ENCODE results near the gene COL25A1. TPM values are rescaled to one million over a fixed set of nuclear protein-coding genes. Genes with fewer than 3 reads are reported as not detected.
"Not testable (repeated sequence)": the region's sequence is repeated elsewhere in the genome, so short reads cannot be mapped to it uniquely, and the experiment has no call there.

Gene COL25A1
- polyA plus RNA-seq, 3 donors, result 13.6 to 18.1 (median 14.4) TPM

DNA sequence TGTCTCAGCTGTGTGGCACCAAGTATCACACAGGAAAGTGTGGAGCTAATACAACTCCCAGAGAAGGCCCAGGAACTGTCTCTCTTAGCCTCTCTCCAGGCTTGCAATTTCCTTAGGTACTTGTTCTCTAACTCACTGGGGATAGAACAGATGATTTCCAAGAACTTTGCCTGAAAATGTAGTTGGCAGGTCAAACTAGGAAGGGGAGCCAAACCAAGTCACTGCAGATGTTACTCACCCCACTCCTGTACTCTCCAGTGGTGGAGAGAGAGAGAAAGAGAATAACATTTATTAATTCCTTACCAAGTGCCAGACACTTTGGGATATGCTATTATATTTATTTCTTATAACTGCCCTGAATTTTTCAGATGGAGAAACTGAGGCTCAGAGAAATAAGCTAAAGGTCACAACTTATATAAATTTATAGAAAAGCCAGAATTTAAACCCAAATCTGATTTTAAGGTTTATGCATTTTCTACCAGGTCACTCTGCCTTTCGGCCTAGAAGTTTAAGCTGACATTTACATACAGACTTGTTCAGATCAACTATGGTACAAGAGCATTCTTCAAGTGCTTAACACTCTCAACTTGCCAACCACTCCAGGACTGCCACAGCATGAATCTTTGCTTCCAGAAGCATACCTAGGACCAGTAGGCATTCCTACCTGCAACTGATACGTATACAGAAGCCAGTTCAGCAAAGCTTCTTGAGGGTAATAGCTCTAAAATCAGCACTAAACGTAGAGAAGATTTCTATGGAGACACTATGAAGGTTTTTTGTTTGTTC lies 291.0 kb downstream of the COL25A1 start:
- no peak for DNase-seq

DNA sequence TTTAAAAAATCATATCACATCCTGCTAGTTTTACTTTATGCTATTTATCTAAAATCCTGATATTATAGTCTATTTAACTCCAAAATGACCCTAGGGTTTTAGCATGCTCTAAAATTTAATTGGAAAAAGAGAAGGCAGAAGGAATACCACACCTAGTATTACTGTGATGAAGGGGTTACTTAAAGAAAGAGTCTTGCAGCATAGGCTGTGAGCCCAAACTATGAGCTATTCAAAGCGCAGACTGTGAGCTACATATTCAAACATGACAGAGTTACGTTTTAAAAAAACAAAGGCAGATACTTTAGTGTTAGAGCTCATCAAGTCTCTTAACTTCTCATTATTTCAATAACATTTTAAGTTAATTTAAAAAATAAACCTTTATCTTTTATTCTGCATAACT lies 291.9 kb downstream of the COL25A1 start:
- no peak for DNase-seq

DNA sequence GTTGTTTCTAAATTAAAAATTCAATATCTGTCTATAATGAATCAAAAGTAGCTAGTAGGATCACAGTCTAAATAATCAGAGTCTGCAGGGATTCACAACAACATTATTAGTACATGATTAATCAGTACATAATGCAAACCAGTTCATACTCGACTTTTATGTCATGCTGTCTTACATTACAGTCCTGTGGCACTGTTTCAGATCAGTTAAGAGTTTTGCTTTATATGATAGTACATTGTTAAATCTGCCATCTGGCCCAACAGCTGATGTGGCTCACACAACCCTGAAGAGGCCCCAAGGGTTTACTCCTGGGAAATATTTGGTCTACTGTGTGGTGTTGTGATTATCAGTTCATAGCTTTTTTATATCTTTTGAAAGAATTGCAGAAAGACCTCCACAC lies 292.5 kb downstream of the COL25A1 start:
- peak; percentile 50 for DNase-seq

GRCh38 chr4:109007976-109008375 lies 294.5 kb downstream of the COL25A1 start:
- no peak for DNase-seq

DNA sequence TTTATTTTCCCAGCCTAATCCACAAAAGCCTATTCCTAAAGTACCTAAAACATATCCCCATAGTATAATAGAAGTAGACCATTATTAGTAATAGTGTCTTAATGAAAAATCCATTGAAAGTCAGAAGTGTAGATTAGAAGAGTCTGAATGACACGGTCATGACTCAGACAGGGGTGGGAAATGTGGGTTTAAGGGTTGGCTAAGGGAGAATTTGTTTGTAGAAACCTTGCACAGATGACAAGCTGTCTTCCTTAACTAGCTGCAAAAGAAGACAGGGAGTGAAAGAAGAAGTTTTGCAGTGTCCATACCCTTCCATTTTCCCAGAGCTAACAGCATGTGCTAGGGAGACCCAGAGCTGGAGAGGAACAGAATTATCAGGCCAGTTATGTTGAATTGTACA lies 296.9 kb downstream of the COL25A1 start:
- no peak for DNase-seq

- no peak for DNase-seq
These were observed 298.0 kb downstream of the COL25A1 start for GRCh38 chr4:109004418-109004817.

GRCh38 chr4:109003964-109004363 lies 298.5 kb downstream of the COL25A1 start:
- DNase-seq, result no peak

DNA sequence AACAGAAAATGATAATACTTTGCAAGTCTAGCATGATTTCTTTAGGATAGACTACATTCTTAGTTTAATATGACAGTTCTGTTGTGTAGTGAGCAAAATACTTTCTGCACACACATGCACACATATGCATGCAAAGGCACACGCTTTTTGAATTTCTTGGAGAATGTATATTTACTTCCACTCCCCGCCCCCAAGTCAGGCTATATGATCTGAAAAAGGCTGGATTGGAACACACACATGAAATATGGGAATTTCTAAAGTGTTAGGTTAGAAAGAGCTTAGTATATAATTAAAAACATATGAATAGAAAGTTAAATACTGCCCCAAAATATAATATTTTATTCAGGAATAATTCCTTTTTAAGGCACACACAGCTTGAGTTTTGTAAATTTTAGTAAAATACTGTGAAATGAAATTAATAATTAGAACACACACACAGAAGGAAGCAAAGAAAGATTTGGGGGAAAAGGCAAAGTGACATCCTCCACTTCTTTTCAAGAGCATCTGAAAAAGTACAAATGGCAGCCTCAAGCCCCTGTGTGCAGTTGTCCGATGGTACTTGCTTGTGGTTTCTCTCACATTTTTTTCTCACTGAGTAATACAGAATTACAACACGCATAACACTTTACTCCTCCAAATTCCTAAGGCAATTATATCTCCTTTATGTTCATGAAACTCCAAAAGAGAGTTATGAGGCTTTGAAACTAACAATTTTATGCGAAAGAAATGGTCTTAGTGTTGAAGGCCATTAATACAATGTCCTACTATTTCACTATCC lies 310.7 kb downstream of the COL25A1 start:
- no peak for DNase-seq

GRCh38 chr4:108988464-108989195 lies 313.8 kb downstream of the COL25A1 start:
- peak; percentile 16 for DNase-seq

GRCh38 chr4:108984495-108984894 lies 318.0 kb downstream of the COL25A1 start:
- DNase-seq, result not testable (repeated sequence)

DNA sequence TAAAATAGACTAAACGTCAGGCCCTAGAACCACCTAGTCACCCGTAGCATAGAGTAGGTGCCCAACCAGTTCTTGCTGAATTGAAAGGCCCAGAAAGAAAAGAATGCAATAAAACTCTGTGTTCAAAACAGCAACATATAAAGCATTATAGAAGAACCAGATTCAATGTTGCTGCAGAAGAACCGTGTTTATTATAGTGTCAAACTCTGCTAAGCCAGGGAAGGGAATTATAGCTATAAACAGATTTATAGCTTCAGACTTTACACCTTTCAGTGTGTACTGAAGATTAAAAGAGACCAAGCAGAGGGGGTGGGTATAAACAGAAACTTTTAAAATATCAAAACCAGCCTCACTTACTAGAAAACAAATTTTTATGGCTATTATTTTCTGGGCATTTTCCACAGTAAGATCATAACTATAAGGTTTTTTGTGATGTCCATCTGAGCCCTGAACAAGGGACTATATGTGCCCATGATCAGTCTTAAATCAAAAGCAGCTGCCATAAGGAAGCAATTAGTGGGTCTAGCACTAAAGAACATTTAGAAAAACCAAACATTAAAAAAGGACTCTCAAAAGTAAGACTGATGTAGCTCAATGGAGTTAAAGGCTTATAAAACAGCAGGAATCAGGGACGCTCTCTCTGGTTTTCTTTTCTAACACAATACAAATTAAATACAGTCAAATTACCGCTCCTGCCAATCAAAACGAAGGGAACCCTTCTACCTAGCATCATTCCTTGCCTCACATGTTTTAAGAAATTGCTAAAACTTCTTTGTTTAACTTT lies 319.9 kb downstream of the COL25A1 start:
- no peak for DNase-seq

DNA sequence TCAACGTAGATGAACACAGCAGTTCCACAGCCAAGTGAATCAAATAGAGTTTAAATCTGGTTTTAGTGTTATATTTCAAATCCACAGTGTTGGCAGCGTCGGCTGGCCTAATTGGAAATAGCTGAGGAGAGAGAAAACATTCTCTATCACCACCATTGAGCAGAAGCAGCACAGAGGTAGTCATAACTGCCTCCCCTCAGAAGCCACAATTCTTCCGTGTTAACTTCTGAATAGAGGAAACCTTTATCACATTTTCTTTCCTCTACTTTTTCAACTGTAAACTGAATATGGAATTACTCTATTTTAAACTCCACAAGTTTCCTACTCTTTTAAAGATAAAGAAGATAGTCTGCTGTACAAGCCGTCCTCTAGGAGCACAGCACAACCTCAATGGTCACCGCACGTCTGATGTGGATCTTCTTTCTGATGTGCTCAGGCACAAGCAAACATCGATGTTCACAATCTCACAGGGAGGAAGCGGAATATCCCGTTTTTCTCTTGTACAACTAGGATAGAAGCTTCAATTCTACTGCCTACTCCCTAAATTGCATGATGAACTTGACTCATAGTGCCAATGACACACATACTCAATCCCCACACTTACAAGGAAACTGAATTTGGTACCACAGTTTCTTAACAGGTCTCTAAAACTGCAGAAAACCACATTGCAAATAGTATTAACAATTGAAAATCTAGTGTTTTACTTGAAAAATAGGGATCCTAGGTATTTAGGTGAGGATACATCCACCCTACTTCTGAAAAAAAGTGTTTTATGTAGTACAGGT lies 321.8 kb downstream of the COL25A1 start:
- no peak for DNase-seq

GRCh38 chr4:108979759-108980158 lies 322.7 kb downstream of the COL25A1 start:
- no peak for DNase-seq

DNA sequence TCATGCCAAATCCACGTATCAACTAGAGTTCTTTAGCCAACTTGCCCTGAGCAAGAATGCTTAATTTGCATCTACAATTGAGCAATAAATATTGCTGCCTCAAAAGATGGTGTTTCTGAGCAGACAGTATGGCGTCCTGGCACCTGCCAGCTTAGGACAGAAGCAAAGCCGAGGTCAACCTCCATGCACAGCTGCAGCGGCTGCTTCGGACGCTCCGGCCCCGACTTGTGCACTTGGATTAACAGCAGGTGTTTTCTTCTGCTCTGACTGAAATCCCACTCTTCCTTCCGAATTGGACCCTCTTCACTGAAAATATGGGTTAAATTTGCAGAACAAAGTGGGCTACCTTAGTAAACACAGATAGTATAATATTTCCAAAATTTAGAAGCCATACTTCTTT lies 324.4 kb downstream of the COL25A1 start:
- no peak for DNase-seq

DNA sequence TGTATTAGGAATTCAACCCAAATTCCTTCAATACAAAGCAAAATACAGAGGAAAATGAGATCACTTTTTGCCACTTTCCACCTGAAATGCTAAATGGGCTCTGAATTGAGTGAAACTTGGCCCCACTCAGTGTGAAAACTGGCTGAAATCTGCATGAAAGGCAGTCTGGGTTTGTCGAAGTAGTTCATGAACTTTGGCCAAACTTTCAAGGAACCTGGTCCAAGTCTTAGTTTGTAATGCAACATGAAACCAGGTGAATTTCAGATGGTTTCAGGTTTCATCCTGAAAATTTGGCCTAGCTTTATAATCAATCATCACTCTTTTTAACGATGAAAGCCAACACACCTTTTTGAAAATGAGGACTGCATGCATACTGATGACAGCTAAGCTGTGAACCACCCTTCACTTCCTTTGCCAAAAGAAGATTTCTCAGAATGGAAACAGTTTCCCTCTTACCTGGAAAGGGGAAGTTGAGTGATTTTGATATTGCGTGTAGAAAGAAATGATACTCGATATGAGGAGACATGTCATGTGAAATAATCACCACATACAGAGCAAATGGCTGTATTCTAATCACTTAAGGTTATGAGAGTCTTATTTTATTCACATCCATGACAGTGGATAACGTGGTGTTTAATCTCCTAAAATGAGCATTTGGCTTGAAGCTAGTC lies 329.7 kb downstream of the COL25A1 start:
- DNase-seq, result no peak

DNA sequence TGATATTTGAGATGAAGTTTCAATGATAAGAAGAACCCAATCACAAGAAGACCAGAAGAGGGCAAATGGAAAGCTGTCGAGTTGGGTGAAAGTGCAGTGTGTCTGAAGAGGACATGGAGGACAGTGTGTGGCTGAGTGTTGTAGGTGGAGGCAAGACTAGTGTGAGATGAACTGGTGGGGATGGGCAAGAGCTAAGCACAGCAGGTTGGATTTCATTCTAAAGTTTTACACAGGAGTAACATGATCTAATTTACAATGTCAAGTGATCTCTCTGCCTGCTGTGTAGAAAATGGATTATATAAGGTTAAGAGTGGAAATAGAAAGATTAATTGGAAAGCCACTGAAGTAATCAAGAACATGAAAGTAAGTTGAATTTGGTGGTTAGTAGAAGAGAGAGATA lies 331.0 kb downstream of the COL25A1 start:
- DNase-seq, result no peak

- DNase-seq, result peak; percentile 74
These were observed 336.9 kb downstream of the COL25A1 start for GRCh38 chr4:108965472-108966076.

- DNase-seq, result peak; percentile 80
These were observed 337.4 kb downstream of the COL25A1 start for GRCh38 chr4:108965016-108965415.

DNA sequence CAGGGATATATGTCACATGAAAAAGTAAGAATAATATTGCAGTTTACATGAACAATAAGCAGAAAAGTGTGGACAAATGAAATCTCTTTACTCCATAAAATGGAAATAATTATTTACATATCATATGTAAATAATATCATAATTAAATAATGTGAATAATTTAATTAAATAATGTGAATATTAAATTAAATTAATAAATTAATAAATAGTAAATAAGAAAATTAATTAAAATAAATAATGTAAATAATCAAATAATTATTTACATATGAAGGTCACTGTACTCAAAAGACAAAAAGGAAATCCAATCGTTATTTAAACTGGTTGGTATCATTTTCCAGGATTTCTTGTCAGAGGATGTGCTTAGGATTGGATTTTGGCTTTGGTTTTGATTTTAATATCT lies 338.5 kb downstream of the COL25A1 start:
- DNase-seq, result no peak

DNA sequence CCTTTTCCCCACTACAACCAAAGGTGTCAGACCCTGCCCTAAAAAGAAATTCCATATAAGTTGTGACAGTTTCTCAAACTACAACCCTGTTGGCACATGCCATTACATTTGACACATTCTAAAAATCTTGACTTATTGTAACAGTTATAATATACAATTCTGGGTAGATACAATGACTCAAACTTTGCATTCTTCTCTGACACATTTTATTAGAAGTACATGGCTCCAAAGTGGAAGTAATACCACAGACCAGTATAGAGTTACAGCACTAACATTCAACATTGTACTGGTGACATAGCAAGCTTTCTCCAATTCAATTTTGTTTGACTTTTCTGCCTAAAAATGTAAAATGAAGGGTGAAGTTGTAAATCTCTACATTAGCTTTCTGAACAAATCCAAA lies 343.0 kb downstream of the COL25A1 start:
- no peak for DNase-seq
